Measurements from ENCODE around the gene GPATCH3.

- no peak for TF ChIP-seq EZH2 (IDR thresholded peaks at IDR 0.05)
- no peak for TF ChIP-seq POLR2AphosphoS5 (IDR thresholded peaks at IDR 0.05; ENCODE audit: borderline replicate concordance, low read depth, low read length)
Measured at GRCh38 chr1:26887125-26887524, 13.1 kb downstream of the GPATCH3 start.

Data from SK-N-MC (cell line).